Fibroblast of peridontal ligament (primary cell): ENCODE results near the gene BEX5.
"Not testable (repeated sequence)": the region's sequence is repeated elsewhere in the genome, so short reads cannot be mapped to it uniquely, and the experiment has no call there.

ENCODE experiments used
- DNase-seq: peaks from one replicate; pipeline ENCODE4 v3.0.0-alpha.2; 2010; ENCODE audit errors: extremely low read depth

Gene BEX5

DNA sequence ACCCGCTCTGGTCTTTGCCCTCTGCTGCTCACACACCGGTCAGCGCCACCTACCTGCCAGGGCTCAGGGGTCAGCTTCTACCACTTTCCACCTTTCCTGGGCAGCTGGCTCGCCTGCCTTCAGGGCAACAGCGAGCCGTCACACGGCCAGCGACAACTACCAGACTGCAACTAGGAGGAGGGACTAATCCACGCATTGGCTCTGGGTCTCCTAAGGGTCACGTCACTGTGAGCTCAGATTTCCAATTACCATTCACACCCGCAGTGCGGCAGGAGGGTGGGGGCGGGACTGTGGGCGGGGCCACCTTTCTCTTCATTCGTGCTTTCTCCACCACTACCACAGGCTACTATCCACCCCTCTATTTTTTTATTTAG, at the start of gene BEX5:
Gene BEX5 (minus strand): TSS at position 172 of the 374 bp plus-strand sequence. CDS start 1,712 bp downstream, outside the sequence.
- DNase-seq = peak; percentile 1

DNA sequence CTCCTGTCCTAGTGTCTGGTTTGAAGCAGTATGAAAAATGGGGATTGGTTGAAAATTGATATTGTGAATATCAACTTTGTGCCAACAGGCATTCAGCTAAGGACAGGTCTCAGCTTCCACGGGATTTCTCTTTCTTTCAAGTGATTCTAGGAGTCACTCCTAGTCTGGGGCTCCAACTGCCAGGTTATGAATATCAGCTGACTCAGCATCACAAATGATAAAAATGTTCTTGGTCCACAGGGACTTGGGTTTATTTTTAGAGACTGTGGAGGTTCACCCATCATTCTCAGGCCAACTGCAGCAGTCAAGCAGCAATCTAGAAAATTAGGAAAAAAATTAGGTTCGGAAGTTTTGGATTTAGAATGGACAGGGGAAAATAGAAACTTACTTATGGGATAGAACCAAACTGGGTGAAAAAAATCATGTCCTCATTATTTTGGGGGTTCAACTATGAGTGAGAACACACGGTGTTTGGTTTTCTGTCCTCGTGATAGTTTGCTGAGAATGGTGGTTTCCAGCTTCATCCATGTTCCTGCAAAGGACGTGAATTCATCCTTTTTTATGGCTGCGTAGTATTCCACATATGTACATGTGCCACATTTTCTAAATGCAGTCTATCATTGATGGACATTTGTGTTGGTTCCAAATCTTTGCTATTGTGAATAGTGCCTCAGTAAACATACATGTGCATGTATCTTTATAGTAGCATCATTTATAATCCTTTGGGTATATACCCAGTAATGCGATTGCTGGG, 30.4 kb upstream of the BEX5 start:
- DNase-seq = no peak

DNA sequence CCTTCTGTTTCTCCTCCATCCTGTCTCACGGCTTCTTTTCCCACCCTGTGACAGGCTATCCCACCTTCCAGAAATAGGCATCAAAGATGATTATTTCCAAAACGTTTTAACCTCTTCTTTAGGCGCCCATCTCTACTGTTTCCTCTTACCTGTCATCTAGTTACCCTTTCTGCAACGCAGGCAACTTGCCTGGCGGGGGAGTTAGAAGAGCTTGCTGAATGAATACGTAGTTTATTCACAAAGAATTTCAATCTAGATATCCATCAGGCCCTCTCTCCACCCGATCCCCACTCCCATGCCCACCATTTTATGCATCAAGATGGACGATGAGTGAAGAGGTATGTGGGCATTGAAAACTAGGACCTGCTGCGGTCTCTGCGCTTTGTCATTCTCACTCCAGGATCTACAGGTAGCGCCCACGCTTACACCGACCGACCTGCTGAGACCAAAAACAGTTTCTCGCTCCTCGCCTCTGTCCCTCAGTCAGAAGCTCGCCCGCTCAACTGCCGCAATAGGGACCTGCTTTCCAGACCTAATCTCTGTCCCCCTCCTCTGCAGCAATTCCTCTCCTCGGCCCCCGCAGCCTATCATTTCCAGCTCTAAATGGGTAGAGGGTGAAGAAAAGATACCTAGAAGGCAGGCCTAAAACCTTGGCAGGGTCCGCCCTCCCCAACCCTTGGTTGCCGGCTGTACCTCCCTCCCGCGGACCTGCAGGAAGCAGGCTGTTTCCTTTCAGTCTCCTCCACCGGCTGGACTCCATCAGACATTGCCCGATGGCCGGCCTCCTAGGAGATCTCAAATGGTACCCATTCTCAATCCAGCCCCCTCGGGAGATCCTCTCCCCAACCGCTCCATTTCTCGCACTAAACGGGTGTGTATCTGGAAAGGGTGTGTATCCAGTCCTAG, 624 bp downstream of the BEX5 start:
- no peak for DNase-seq

DNA sequence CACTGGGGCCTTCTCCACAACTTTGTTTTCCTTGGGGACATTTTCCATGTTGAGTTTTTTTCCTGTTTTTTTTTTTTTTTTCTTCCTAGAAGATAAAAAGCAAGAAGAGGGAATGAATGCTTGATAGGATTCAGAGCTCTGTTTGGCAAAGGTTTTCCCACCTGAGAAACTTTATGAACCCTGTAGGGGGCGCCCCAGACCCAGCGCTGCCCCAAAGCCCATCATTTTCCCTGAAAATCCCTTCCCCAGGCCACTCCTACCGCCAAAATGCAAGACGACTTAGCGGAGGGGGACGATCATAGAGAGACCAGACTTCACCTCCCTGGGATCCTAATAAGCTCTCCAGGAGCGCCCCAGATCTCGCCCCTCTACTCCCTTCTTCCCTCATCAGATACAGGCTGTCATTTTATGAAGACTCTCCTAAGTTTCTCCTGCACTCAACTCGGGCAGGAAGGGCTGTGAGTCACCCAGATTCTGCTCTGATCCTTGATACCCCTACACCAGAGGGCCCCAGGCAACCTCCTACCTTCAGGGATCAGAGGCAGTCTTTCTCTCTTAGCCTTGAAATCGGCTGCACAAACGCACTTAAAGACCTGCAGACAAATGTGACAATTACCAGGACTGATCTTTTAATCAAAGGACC, 1.4 kb downstream of the BEX5 start:
- DNase-seq = no peak

DNA sequence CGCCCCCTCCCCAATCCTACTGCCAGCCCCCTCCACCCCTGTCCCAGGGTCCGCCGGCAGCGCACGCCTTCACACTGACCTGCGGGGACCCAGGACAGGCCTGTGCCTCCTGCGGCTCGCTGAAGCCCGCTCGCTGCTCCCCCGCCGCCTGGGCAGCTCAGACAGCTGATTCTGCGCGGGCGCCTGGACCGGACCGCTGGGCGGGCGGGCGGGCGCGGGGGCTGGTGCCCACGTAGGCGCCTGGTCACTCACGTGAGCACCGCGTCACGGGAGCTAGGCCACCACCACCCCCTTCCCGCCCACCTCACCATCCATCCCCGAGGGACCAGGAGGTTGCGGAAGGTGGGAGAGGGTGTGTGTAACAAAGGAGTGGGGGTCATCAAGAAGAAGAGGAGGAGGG, 13.5 kb downstream of the BEX5 start, which contains the start of gene TCEAL6:
Gene TCEAL6 (minus strand): TSS at position 208 of the 400 bp plus-strand sequence.
- DNase-seq = not testable (repeated sequence)

DNA sequence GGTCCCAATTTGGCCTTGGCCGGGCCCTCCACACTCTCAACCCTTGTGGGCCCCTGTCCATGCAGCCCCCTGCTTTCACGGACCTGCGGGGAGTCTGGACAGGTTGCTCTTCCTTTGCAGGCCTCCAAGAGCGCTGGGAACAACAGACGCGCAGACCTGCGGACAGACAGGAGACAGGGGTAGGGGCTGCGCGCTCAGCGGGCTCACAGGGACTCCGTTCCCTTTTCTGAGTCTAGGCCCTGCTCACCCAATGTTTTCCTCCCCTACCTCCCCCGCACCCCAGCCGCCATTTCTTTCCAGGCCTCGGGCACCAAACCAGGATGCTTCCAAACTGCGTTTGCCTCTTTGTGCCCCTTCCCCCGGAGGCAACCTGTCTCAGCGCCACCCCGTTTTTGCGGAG, 14.1 kb downstream of the BEX5 start:
- DNase-seq = not testable (repeated sequence)

DNA sequence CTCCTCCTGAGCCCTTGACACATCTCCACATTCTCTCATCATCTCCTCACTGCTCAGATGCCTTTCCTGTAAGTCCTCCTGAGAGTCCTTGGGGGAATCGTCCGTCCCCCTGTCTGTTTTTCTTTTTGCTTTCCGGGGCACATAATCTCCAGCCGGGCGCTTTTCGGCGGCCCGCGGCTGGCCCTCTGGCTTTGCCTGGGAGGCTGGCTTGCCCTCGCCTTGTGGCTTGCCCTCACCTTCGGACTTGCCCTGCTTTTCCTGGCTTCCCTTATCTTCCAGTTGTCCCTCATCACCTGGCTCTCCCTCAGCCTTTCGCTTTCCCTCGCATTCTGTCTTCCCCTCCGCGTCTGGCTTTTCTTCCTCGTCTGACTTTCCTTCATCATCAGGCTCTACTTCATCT, 14.9 kb downstream of the BEX5 start:
- DNase-seq = not testable (repeated sequence)

DNA sequence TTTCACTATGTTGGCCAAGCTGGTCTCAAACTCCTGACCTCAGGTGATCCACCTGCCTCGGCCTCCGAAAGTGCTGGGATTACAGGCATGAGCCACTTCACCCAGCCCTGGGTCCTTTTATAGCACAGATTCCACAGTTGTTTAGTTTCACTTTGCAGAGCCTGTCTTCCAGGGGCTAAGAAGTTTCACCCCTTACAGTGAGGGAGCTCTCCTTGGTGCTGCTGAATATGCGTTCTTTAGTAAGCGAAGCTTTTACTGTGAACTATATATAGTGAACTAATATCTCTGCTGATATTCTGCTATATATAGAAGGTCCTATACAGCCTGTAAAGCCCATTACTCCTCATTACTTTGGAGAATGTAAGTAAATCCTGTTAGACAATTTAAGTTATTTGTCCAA, 17.7 kb downstream of the BEX5 start:
- DNase-seq = no peak

DNA sequence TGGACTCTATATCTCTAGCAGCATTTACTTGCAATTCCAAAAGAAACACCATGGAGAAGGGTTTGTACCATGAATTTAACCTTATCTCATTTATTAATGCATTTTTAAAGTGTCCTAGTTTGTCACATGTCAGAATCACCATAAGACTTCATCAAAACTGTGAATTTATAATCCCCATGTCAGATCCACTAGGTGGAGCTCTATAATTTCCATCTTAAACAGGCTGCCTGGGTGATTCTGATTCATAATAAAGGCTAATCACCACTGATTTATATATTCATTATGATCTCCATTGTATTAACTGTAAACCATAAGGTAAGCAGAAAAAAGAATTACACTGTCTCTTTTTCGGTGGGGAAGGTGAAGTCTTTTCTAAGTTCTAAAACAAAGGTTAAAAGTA, 26.3 kb downstream of the BEX5 start:
- DNase-seq = peak; percentile 11

DNA sequence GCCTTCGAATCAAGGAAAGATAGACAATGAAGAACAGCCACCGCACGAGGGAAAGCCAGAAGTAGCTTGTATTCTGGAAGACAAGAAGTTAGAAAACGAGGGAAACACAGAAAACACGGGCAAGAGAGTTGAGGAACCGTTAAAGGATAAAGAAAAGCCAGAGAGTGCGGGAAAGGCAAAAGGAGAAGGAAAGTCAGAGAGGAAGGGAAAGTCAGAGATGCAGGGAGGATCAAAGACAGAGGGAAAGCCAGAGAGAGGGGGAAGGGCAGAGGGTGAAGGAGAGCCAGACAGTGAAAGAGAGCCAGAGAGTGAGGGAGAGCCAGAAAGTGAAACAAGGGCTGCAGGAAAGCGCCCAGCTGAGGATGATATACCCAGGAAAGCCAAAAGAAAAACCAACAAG, 28.9 kb downstream of the BEX5 start:
- DNase-seq = no peak

DNA sequence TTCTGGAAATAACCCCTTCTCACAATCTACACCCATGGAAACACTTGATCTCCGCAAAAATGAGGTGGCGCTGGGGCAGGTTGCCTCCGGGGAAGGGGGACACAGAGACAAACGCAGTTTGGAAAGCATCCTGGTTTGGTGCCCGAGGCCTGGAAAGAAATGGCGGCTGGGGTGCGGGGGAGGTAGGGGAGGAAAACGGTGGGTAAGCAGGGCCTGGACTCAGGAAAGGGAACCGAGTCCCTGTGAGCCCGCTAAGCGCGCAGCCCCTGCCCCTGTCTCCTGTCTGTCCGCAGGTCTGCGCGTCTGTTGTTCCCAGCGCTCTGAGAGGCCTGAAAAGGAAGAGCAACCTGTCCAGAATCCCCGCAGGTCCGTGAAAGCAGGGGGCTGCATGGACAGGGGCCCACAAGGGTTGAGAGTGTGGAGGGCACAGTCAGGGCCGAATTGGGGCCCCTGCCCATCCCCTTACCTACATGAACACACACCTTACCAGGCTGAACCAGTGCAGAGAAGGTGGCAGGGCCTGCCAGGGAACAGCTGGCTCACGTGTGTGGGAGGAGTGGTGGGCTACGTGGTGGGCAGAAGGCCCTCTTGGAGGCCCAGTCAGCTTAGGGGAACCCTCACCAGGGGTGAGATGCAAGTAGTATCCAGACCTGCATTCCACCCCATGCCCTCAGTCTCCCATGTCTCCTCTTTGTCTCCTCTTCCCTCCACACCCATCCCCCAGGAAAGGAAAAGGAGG, 29.5 kb downstream of the BEX5 start:
- DNase-seq = not testable (repeated sequence)

DNA sequence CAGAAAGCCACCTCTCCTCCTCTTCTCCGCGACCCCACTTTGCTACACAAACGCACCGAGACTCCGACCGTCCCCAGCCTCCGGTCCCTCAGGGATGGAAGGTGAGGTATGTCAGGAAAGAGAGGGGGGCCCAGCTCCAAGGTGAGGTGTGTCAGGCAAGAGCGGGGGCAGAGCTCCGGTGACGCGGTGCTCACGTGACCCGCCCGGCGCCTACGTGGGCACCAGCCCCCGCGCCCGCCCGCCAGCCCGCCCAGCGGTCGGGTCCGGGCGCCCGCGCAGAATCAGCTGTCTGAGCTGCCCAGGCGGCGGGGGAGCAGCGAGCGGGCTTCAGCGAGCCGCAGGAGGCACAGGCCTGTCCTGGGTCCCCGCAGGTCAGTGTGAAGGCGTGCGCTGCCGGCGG, 30.3 kb downstream of the BEX5 start, which contains the start of gene TCEAL2:
Gene TCEAL2 (plus strand): TSS at position 244 of the 400 bp plus-strand sequence. CDS start 1,152 bp downstream, outside the sequence.
- DNase-seq = not testable (repeated sequence)

DNA sequence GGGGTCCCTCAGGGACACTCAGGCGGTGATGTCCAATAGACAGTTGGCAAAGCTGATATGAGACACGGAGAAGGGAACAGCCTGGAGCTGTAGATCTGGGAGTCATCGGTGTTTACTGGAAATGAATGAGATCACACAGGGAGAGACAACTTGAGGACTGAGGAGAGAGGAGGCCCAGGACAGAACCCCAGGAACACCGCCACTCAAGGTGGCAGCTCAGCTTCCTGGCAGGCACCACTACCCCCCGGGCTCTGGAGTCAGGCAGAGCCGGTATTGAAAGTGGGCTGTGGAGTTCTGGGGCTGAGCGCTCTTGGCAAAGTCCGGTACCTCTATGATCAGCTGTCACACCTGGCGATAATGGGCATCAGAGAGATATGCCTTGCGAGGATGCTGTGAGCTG, 30.8 kb downstream of the BEX5 start:
- DNase-seq = not testable (repeated sequence)

DNA sequence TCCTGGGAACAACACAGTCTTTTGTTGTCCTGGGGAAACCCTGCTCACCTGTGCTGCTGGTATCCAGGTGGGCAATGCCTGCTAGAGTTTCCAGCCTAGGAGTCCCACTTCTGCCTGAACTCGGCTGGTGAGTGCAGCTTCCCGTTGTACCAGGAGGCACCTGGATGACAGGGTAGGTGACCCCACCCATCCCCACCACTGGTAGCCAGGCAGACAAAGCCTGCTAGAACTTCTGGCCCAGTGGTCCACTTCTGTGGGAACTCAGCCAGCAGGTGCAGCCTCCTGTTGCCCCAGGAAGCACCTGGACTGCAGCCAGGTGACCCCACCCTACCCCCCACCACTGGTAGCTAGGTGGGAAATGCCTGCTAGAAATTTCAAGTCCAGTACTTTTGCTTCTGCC, 40.0 kb downstream of the BEX5 start:
- no peak for DNase-seq

DNA sequence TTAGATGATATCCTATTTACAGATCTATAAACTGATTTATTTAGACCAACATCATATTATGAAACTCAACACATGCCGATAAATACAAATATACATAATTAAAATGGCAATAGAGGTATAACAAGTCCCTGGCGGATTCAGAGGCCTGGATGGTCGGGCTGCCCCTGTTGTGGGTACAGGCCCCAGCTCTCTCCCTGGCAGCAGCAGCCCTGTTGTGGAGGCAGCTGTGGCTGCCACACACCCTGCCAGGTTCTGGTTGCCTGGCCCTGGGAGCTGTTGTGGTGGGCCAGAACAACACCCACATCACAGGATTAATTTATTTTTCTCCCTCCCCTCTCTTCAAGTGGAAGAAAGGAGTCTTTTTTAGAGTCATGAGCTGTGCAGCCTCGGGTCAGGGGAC, 42.4 kb downstream of the BEX5 start:
- DNase-seq = no peak
